Activated naive CD8-positive, alpha-beta T cell treated with anti-CD3 and anti-CD28 coated beads, Interleukin-2, amount 50 U/mL, for 16 hours (primary cell): ENCODE measurements around the gene PRKCZ.
A peak's percentile ranks its signal among the peaks of the same experiment; 100 is the strongest.

Experiments used
- DNase-seq: peaks from one replicate; pipeline ENCODE4 v3.0.0-alpha.2; 2020; ENCODE audit warnings: low read depth, low spot score

The PRKCZ gene

GRCh38 chr1:2177541-2177940 lies 127.3 kb downstream of the PRKCZ start:
- DNase-seq, result no peak

GRCh38 chr1:2177946-2178538 lies 127.8 kb downstream of the PRKCZ start:
- no peak for DNase-seq

DNA sequence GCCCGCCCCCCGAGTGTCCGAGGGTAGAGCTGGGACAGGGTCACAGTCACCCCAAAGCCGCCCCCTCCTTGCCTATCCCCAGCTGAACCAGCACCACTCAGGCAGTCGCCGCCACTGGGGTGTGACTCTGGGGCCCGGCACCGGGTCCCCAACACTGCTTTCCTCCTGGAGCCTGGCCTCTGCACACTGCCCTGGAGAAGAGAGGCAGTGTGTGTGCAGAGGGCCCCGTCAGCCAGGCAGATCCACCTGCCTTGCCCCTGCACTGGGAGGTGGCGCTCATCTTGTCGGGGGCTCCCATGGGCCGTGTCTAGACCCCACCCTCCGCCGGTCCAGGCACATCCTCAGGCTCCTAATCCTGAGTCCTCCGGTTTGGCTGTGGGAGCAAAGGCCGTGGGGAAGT lies 128.7 kb downstream of the PRKCZ start:
- DNase-seq, result no peak

DNA sequence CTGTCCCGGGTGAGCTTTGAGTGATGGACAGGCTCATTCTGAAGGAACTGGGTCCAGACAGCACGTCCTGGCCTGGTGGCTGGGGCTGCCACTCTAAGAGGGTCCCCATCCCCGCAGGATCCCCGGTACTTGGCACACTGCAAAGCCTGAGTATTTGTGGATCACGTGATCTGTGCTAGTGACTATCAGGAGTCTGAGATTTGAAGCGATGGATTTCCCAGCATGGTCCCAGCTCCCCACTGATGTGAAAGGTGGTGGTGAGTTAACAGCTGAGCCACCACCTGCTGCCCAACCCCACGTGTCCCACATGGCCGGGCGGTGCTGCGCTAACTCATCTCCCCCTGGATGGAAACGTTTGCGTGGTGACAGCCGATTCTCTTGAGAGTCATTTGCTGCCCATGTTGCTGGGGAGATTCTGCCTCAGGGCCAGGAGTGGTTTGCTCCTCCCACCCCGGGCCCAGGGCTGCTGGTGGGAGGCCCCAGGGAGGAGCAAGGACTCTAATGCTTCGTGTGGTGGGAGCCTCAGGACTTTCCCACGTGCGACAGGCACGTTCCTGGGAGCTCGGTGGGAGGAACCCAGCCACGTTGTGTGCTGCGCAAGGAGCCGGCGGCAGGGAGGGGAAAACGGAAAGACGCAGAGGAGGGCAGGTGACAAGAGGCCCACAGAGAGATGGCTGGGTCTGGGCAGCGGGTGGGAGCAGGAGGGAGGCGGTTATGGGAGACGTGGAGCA lies 129.2 kb downstream of the PRKCZ start:
- DNase-seq, result no peak

GRCh38 chr1:2180297-2181245 lies 130.4 kb downstream of the PRKCZ start:
- DNase-seq, result no peak

DNA sequence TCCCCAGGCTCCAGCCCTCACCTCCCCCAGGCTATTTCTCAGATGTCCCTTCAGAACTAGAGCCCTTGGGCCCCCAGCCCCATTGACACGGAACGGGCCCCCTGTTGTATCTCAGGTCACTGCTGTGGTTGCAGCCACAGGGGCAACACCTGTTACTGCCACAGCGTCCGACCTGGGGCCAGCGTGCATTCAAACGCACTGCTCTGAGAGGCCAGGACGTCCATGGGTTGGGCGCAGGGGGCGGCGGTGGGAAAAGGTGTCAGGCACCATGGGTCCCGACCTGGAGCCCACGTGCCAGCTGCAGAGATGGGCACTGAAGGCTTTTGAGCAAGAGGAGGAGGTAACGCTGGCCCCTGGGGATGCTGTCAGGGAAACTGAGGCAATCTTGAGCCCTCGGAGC lies 131.1 kb downstream of the PRKCZ start:
- DNase-seq, result no peak

DNA sequence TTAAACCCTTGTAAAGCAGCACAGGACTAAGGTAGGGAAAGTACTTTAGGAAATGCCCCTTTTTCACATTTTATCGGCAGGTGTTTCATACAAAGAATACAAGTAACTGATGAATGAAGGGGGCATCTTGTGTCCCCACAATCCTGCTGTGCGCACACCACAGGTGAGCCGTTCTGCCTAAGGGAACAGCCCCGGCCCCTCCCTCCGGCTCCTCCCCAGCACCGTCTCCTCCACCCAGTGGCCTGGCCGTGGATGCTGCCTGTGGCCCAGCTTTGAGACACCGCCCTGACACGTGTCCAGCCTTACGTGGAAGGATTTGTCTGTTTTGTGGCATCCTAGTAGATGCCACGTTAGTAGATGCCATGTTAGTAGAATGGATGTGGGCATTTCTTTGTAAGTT lies 131.5 kb downstream of the PRKCZ start:
- DNase-seq, result no peak

- DNase-seq, result no peak
These were observed 132.2 kb downstream of the PRKCZ start for GRCh38 chr1:2182376-2182775.

DNA sequence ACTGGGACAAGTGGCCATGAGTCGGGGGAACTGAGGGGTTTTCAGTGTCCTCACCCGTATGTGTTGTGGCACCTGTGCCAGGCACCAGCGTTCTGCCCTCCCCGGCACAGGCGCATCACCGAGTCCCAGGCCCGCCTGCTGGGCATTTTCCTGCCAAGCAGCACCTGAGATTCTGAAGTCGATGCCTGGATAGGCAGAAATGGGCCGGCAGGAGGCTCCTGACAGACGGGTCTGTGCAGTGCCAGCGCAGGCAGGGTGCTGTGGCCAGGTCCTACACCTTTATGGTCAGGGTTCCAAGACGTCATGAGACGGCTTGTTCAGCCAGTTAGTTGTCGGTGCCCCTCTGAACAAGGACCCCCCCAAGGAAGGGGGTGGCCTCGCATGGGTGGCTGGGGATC lies 133.7 kb downstream of the PRKCZ start:
- no peak for DNase-seq

DNA sequence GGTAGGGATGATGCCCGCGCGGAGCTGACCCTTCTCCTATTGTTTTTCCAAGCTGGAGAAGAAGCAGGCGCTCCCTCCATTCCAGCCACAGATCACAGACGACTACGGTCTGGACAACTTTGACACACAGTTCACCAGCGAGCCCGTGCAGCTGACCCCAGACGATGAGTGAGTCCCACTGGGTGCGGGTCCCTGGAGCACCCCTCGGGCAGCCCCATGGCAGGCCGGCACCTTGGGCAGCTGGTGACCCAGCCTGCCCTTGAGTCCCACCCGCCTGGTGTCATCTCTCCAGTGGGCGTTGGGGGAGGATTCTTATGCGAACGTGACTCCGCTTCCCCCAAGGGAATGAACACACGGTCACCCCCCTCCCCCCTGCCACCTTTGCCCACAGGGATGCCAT lies 134.3 kb downstream of the PRKCZ start:
- no peak for DNase-seq

DNA sequence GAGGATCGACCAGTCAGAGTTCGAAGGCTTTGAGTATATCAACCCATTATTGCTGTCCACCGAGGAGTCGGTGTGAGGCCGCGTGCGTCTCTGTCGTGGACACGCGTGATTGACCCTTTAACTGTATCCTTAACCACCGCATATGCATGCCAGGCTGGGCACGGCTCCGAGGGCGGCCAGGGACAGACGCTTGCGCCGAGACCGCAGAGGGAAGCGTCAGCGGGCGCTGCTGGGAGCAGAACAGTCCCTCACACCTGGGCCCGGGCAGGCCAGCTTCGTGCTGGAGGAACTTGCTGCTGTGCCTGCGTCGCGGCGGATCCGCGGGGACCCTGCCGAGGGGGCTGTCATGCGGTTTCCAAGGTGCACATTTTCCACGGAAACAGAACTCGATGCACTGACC lies 134.7 kb downstream of the PRKCZ start:
- no peak for DNase-seq

GRCh38 chr1:2185880-2186855 lies 136.0 kb downstream of the PRKCZ start:
- no peak for DNase-seq

GRCh38 chr1:2186901-2187300 lies 136.7 kb downstream of the PRKCZ start:
- DNase-seq, result no peak

DNA sequence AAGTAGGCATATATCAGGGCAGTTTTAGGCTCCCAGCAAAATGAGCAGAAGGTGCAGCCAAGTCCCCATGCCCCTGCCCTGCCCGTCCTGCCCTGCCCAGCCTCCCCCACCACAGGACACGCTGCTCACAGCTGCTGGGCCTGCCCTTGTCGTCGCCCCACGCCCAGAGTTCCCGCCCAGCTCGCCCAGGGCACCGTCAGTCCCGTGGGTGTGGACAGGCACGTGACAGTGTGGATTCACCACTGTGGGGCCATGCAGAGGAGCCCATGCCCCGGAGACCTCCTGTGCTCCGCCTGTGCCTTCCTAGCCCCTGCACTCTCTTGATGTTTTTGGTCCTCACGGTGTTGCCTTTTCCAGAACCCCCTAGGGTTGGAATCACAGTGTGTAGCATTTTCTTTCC lies 137.4 kb downstream of the PRKCZ start:
- DNase-seq, result no peak

DNA sequence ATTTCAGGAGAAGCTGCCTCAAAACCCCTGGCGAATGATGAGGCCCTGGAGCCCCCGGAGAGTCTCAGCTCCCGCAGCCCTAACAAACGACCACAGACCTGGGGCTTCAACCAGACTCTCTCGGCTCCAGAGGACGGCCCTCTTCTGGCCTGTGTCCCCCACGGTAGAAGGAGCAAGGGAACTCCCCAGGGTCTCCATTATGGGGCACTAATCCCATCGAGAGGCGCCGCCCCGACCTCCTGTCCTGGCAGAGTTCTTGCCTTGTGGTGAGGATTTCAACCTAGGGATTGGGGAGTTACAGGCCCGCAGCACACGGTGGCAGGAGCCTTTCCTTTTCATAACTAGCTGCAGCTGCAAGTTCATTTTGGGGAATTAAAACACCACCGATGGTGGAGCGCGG lies 138.1 kb downstream of the PRKCZ start:
- DNase-seq, result no peak

DNA sequence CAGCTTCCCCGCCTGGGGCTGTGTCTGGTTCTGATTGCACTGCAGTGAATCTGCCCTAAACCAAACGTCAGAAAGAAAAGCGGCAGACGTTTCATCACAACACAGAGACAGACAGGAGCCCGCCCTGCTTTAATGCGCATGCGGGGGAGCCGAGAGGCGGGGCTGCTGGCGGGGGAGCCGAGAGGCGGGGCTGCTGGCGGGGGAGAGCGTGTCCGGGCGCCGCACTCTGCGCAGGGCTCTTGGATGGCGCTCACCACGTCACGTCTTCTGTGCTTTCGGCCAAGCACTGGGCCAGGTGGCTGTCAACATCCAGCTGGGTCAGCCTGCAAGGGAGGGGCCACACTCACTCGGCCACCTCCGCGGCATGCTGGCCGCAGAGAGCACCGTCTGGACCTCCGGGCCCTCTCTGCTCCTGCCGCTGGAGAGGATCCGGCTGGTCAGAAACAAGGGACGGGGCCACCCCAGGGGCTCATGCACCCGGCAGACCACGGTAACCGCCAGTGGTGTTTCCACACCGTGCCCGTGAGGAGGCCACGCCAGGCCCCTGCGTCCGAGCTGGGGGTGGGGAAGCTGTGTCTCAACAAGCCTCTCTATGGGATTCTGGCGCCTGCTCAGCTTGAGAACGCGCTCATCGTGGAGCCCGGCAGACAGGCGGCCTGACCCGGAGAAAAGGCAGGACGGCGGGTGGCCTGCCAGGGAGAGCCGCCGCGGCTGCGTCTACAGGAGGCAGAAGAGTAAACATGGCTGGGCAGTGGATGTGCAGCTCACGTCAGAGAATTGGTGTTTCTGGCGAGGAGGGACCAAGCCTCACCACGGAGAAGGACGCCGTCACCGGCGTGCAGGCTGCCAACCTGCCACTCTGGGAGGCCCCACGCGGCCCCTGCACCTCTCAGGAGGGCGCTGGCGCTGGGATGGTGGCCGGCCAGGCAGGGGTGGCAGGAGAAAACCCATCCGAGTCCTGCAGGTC lies 139.5 kb downstream of the PRKCZ start:
- DNase-seq, result peak; percentile 77

- no peak for DNase-seq
These were observed 140.3 kb downstream of the PRKCZ start for GRCh38 chr1:2190491-2190976.

GRCh38 chr1:2192031-2192995 lies 142.1 kb downstream of the PRKCZ start:
- no peak for DNase-seq
